ENCODE data around the gene TOMM20.
"Not testable (repeated sequence)": the region's sequence is repeated elsewhere in the genome, so short reads cannot be mapped to it uniquely, and the experiment has no call there.

TOMM20 gene

DNA sequence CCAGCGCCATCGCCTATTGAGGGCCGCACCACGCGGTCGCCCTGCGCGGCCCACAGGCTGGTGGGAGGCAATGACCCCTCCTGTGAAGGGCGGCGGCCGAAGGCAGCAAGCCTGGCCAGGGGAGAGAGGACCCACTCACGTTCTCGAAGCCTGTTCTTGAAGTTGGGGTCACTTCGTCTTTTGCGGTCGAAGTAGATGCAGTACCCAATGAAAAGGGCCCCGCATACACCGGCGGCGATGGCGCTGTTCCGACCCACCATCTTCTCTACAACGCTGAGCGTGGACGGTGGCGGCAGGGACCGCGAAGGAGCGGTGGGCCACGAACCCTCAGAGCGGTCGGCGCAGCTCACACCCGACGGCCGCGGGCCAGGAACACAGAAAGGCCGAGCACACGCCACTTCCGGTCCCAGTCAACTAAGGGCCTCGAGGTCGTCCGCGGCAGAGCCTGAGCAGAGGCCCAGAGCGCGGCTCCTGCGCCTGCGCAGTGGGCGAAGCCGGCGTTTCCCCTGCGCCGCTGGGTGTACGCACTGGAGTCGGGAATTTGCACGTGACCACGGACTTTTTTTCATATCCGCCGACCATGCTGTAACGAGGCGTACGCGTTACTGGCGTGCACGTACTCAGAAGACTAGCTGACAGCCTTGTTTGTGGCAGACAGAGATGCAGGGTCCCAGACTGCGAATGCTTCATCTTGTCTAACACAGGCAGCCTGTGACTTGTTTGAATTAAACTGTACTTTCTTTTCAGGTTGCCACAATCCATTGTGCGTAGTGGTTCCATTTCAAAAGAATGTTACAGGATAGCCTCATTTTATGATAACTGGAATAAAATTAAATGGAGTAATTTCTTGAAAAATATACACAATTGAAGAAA is at the start of gene TOMM20:
TSS of gene TOMM20 (minus strand) at position 382 of the 873 bp plus-strand sequence. CDS start at position 260, 122 bp downstream.
- peak; percentile 83 for DNase-seq (ENCODE audit: low read depth, low spot score)
- TF ChIP-seq FOXP2 (optimal IDR thresholded peaks at IDR 0.05; ENCODE audit: control extremely low read depth, extremely low read length, insufficient read depth) (no peak), POLR2AphosphoS5 (IDR thresholded peaks at IDR 0.05; ENCODE audit: borderline replicate concordance, low read depth, low read length) (peak; percentile 97)
- no peaks in the 10 kb centered on the region for H3K9me3 ChIP-seq (ENCODE audit: low read depth, low read length)
- peak within 1 kb of the TSS; percentile 99 for H3K9ac ChIP-seq (ENCODE audit: insufficient read length)
- peaks cover 52% of the 10 kb centered on the region for H3K36me3 ChIP-seq (ENCODE audit: insufficient read depth, low read length)
- H3K4me3 ChIP-seq, result peak within 1 kb of the TSS; percentile 100
- peak within 1 kb of the TSS; percentile 84 for H3K27ac ChIP-seq

DNA sequence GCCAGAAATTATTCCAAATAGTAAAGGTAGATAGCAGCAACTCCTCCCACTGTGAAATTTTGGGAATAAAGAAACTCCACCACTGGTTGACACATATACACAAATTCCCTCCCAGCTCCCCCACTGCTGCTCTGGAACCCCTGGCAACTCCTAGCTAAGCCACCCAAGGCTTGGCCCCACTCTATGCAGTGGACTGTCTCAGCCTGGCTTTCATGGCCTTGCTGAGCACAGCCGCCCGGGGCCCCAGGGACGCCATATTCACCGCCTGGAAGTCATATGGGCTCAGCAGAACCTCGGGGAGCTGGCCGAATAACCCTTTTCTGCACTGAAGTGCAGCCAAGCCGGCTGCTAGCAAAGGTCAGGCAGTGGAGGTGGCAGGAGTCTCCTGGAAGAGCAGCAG is 47.8 kb upstream of the TOMM20 start:
- Histone ChIP-seq H3K4me3 (no peak overlapping the region), H3K36me3 (ENCODE audit: insufficient read depth, low read length) (peaks cover 60% of the 10 kb centered on the region), H3K9me3 (ENCODE audit: low read depth, low read length) (no peaks in the 10 kb centered on the region), H3K9ac (ENCODE audit: insufficient read length) (no peak overlapping the region), H3K27ac (no peak overlapping the region)
- DNase-seq (ENCODE audit: low read depth, low spot score), result no peak
- TF ChIP-seq FOXP2 (optimal IDR thresholded peaks at IDR 0.05; ENCODE audit: control extremely low read depth, extremely low read length, insufficient read depth) (no peak), EZH2 (IDR thresholded peaks at IDR 0.05) (no peak), POLR2AphosphoS5 (IDR thresholded peaks at IDR 0.05; ENCODE audit: borderline replicate concordance, low read depth, low read length) (no peak)

DNA sequence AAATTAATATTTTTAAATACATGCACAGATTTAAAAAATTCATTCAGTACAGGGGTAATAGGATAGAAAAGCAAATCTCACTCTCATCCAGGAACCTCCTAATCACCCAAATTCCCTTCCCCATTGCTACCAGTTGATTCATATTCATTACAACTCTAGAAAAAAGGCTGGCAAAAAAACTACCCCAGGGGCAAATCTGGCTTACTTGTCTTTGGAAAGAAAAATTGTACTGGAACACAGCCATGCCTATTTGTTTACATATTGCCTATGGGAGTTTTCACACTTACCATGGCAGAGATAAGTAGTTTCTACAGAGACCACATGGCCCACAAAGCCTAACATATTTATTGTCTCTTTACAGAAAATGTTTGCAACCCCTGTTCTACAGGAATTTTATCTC is 41.3 kb upstream of the TOMM20 start:
- no peak for TF ChIP-seq EZH2 (IDR thresholded peaks at IDR 0.05)
- TF ChIP-seq POLR2AphosphoS5 (IDR thresholded peaks at IDR 0.05; ENCODE audit: borderline replicate concordance, low read depth, low read length), result no peak
- no peak for TF ChIP-seq FOXP2 (optimal IDR thresholded peaks at IDR 0.05; ENCODE audit: control extremely low read depth, extremely low read length, insufficient read depth)
- no peak overlapping the region for H3K27ac ChIP-seq
- no peak overlapping the region for H3K4me3 ChIP-seq
- H3K36me3 ChIP-seq (ENCODE audit: insufficient read depth, low read length), result peaks cover 34% of the 10 kb centered on the region
- H3K9ac ChIP-seq (ENCODE audit: insufficient read length), result no peak overlapping the region
- no peaks in the 10 kb centered on the region for H3K9me3 ChIP-seq (ENCODE audit: low read depth, low read length)
- DNase-seq (ENCODE audit: low read depth, low spot score), result no peak

DNA sequence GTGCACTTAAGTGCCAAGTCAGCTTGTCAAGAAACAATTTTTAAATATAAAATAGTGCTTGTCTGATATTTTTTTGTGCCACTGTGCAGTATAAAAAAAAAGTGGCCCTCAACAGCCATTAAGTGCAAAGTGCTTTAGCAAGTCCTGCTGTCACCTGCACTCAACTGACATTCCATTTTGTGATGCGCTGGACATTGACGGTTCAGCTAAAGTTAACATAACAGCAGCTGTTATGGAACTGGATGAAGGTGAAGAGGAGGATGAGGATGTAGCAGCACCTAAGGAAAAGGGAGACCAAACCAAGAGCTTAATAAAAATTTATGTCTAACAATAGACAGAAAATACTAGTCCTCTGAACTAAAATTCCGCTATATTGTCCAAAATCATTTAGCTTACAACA is 39.7 kb upstream of the TOMM20 start:
- TF ChIP-seq EZH2 (IDR thresholded peaks at IDR 0.05), result no peak
- no peak for TF ChIP-seq FOXP2 (optimal IDR thresholded peaks at IDR 0.05; ENCODE audit: control extremely low read depth, extremely low read length, insufficient read depth)
- no peak for TF ChIP-seq POLR2AphosphoS5 (IDR thresholded peaks at IDR 0.05; ENCODE audit: borderline replicate concordance, low read depth, low read length)
- Histone ChIP-seq H3K9me3 (ENCODE audit: low read depth, low read length) (no peaks in the 10 kb centered on the region), H3K4me3 (no peak overlapping the region), H3K27ac (0 out of 2 replicates have a peak overlapping the region, but pooled peaks have one; percentile 16), H3K9ac (ENCODE audit: insufficient read length) (no peak overlapping the region), H3K36me3 (ENCODE audit: insufficient read depth, low read length) (peaks cover 23% of the 10 kb centered on the region)
- no peak for DNase-seq (ENCODE audit: low read depth, low spot score)

DNA sequence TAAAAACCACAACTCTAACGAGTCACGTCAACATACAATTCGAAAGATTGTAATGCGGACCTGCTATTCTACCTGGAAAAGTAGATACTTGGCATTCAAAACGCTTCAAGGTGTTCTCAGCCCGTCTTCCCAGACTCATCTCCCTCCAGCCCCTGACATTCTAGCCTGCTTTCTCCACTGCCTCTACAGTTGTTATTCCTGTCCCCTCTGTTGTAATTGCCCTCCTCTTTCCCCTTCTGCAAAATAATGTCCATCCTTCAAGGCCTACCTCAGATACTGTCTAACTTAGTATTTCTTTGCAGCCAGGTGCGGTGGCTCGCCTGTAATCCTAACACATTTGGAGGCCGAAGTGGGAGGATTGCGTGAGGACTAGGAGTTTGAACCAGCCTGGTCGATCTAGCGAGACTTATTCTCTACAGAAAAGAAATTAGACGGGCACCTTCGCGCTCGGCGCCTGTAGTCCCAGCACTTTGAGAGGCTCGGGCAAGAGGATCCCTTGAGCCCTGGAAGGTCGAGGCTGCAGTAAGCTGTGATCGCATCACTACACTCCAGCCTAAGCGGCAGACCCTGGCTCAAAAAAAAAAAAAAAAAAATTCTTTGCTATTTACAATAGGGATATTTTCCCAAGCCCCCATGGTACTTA is 33.2 kb upstream of the TOMM20 start:
- H3K36me3 ChIP-seq (ENCODE audit: insufficient read depth, low read length), result peaks cover 28% of the 10 kb centered on the region
- TF ChIP-seq FOXP2 (optimal IDR thresholded peaks at IDR 0.05; ENCODE audit: control extremely low read depth, extremely low read length, insufficient read depth) (no peak), POLR2AphosphoS5 (IDR thresholded peaks at IDR 0.05; ENCODE audit: borderline replicate concordance, low read depth, low read length) (no peak), EZH2 (IDR thresholded peaks at IDR 0.05) (no peak)
- H3K9me3 ChIP-seq (ENCODE audit: low read depth, low read length), result no peaks in the 10 kb centered on the region
- DNase-seq (ENCODE audit: low read depth, low spot score), result no peak
- H3K4me3 ChIP-seq, result peak overlapping the region; percentile 98
- H3K9ac ChIP-seq (ENCODE audit: insufficient read length), result peak overlapping the region; percentile 95
- peak overlapping the region; percentile 88 for H3K27ac ChIP-seq

DNA sequence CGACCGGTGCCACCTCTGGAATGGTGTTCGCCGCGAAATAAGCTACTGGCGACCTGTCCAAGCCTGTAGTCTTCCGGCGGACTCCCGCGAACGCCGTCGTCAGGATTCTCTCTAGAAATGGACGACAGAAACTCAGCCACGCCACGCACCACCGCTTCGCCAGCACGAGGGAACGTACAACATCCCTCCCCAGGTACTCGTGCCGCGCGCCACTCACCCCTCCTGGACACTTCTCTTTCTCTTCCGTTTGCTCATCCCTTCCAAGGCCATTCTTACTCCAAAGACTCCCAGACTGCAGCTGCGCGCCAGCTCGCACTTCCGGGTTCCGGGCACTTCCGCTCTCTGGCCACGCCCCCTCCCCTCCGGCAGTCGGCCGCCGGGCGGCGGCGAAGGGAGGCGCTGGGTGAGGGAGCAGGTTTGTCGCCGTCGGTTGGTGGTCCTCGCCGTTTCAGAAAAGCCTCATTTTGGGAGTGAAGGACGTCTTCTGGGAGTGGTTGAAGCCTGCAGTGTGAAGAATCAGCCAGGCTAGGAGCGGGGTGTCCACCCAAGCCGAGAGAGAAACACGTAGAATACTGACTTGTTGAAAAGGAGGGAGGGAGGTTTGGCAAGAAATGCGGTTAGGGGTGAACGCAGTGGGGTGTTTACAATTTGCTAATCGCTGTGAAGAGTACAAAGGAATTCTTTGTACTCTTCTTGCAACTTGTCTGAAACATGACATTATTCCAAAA is 32.5 kb upstream of the TOMM20 start, which contains the start of gene RBM34:
TSS of gene RBM34 (minus strand) at position 294 of the 728 bp plus-strand sequence. CDS start at position 270, 24 bp downstream.
- Histone ChIP-seq H3K4me3 (peak within 1 kb of the TSS; percentile 98), H3K36me3 (ENCODE audit: insufficient read depth, low read length) (peaks cover 34% of the 10 kb centered on the region), H3K27ac (peak within 1 kb of the TSS; percentile 88), H3K9me3 (ENCODE audit: low read depth, low read length) (no peaks in the 10 kb centered on the region), H3K9ac (ENCODE audit: insufficient read length) (peak within 1 kb of the TSS; percentile 95)
- no peak for TF ChIP-seq FOXP2 (optimal IDR thresholded peaks at IDR 0.05; ENCODE audit: control extremely low read depth, extremely low read length, insufficient read depth)
- TF ChIP-seq POLR2AphosphoS5 (IDR thresholded peaks at IDR 0.05; ENCODE audit: borderline replicate concordance, low read depth, low read length), result peak; percentile 99
- no peak for TF ChIP-seq EZH2 (IDR thresholded peaks at IDR 0.05)
- DNase-seq (ENCODE audit: low read depth, low spot score), result peak; percentile 51

DNA sequence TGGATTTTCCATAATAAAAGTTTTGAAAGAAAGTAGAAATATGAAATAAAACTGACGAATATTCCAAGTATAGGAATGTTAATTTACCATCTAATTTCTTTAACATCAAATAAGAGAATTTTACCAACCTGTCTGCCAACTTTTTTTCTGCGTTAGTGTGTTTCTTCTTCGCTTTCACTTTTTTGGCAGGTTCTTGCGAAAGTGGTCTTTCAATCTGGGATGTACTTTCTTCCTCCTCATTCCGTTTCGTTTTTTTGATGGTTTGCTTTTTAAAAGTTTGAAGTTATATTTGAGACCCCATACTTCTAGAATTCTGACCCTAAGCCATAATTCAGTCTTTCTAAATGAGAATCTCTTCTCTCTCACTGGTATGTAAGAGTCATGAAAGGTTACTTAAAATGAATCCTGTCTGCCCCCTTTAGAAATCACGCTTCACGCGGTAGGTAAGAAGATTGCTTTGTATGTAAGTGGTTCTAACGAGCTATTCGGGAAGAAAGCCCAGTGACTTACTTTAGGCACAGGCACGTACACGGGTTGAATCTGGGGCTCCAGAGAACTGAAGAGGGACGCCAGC is 31.8 kb upstream of the TOMM20 start:
- H3K4me3 ChIP-seq, result peak overlapping the region; percentile 98
- no peaks in the 10 kb centered on the region for H3K9me3 ChIP-seq (ENCODE audit: low read depth, low read length)
- peak overlapping the region; percentile 88; the same call in 1 of the 2 replicates for H3K27ac ChIP-seq
- no peak for TF ChIP-seq FOXP2 (optimal IDR thresholded peaks at IDR 0.05; ENCODE audit: control extremely low read depth, extremely low read length, insufficient read depth)
- TF ChIP-seq EZH2 (IDR thresholded peaks at IDR 0.05), result no peak
- TF ChIP-seq POLR2AphosphoS5 (IDR thresholded peaks at IDR 0.05; ENCODE audit: borderline replicate concordance, low read depth, low read length), result no peak
- DNase-seq (ENCODE audit: low read depth, low spot score), result no peak
- H3K36me3 ChIP-seq (ENCODE audit: insufficient read depth, low read length), result peaks cover 37% of the 10 kb centered on the region
- H3K9ac ChIP-seq (ENCODE audit: insufficient read length), result peak overlapping the region; percentile 95

DNA sequence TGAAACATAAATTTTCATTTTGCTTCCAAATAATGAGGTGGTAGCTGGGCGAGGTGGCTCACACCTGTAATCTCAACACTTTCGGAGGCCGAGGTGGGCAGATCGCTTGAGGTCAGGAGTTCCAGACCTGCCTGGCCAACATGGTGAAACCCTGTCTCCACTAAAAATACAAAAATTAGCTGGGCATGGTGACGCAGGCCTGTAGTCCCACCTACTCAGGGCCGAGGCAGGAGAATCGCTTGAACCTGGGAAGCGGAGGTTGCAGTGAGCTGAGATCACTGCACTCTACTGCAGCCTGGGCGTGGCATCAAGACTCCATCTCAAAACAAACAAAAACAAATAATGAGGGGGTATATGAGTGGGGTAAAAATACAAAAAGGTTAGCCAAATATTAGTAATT is 31.3 kb upstream of the TOMM20 start:
- peak overlapping the region; percentile 98 for H3K4me3 ChIP-seq
- H3K36me3 ChIP-seq (ENCODE audit: insufficient read depth, low read length), result peaks cover 43% of the 10 kb centered on the region
- H3K9ac ChIP-seq (ENCODE audit: insufficient read length), result peak overlapping the region; percentile 95
- H3K9me3 ChIP-seq (ENCODE audit: low read depth, low read length); DNase-seq (ENCODE audit: low read depth, low spot score); H3K27ac ChIP-seq: not testable (repeated sequence)

DNA sequence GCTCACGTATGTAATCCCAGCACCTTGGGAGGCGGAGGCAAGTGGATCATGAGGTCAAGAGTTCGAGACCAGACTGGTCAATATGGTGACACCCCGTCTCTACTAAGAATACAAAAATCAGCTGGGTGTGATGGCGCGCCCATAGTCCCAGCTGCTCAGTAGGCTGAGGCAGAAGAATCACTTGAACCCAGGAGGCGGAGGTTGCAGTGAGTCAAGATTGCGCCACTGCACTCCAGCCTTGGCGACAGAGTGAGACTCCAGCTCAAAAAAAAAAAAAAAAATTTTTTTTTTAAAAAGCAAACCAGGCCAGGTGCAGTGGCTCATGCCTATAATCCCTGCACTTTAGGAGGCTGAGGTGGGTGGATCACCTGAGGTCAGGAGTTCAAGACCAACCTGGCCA is 30.6 kb upstream of the TOMM20 start:
- H3K36me3 ChIP-seq (ENCODE audit: insufficient read depth, low read length), result peaks cover 49% of the 10 kb centered on the region
- H3K4me3 ChIP-seq; H3K9ac ChIP-seq (ENCODE audit: insufficient read length); H3K27ac ChIP-seq; H3K9me3 ChIP-seq (ENCODE audit: low read depth, low read length); DNase-seq (ENCODE audit: low read depth, low spot score): not testable (repeated sequence)

All from SK-N-MC (cell line).